Stimulated activated CD4-positive, alpha-beta T cell treated with anti-CD3 and anti-CD28 coated beads, Interleukin-1b, Interleukin-23, amount 100 ng/mL, for 48 hours (primary cell): ENCODE data around the gene CRACDL.

Experiments used
- DNase-seq: peaks from one replicate; pipeline ENCODE4 v3.0.0-alpha.2; 2020

CRACDL gene

GRCh38 chr2:98924910-98925309, 11.1 kb downstream of the CRACDL start:
- DNase-seq: no peak

- DNase-seq: no peak
These were observed 11.8 kb downstream of the CRACDL start for GRCh38 chr2:98924038-98924830.

DNA sequence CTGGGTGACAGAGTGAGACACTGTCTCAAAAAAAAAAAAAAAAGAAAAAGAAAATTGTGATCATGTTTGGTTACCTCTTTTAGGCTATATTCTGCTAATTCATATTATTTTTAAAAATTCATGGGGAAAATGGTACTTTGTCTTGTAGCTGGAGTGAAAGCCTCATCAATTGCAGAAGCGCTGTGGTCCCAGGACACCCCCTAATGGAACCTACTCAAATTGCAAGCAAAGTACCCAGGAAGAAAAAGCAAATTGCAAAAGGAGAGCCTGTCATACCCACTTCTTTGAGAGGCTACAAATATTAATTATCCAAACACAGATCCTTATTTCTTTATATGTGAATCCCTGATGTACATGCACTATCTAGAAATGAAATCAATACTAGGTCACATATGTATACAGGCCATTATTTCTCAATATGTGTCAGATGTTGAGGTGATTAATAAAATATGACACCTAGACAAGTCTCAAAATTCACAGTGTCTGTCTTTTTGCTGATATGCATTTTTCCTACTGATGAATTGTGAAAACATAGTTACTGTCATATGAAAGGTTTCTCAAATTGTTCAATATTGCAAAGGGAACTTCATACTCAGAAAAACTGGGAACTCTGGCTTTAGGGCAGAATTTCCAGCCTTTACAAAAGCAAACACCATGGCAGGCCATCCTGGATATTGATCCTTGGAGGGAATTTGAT, 12.6 kb downstream of the CRACDL start:
- DNase-seq: no peak

DNA sequence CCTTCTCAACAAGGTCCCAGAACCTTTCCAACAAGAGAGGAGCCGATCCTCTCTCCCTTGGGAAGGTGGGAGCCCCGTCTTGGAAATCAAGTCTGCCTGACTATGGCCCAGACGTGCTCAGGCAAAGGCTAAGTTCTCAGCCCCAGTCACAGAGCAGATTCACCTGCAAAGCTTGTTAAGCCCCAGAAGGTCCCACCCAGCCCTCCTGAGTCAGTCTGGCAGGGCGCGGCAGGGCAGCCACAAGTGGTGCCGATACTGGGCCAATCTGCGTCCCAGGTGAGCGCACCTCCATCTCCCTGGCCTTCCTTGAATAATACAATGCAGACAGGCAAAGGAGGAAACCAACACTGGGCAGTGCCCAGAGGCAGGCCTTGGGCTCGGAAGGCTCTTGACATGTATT, 15.0 kb downstream of the CRACDL start:
- no peak for DNase-seq

DNA sequence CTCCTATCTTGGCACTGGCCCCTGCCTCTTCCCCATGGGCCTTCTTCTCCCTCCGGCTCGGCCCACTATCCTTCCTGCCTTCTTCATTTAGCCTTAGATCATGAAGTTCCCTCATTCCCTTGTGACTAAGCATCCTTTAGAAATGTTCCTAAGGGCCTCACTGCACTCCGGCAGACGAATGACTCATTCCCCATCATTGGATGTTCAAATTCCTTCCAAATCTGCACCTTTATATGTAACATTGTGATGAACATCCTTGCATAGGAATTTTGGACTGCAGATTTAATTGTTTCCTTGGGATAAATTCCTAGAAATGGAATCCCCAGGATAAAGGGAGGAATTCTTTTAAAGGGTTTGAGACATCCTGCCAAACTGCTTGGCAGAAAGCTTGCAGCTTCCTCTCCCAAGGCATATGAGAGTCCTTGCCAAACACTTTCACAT, 19.0 kb downstream of the CRACDL start:
- no peak for DNase-seq

GRCh38 chr2:98915751-98916358, 20.2 kb downstream of the CRACDL start:
- no peak for DNase-seq

DNA sequence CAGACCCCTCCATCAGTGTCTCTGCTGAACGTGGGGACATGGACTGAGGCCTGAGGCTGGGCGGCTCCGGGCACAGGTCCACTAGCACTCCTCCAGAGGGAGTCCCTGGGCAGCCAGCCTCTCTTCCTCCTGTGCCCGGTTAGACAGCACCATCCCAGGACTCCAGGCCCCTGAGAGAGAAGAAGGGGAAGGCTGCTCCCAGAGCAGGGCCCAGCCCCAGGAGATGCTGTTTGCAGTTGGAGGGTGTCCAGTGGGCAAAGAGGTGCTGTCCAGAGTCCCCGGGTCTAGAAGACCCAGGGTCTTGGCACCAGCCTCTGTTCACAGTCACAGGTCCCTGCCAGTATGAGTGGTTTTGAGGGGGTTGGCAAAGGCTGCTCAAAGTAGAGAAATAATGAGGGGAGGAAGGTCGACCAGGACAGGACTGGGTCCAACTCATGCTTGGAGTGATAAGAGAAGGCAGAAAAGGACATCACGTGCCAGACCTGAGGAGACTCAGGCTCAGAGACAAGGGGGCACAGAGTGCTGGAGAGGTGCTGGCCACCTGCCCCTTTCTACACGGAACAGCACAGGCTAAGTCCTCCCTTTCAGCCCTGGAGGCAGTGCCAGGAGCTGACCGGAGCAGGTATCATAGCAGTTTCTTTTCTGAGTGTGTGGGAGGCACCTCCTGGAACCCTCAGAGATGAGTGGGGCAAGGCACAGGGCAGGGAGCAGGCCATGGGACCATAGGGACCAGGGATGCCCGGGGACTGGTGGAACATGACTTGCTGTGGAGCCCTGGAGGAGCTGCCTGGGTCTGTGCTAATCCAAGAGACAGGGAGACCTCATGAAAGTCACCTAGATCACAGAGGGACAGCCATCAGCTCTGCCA, 21.1 kb downstream of the CRACDL start:
- DNase-seq: no peak

GRCh38 chr2:98913916-98914712, 21.9 kb downstream of the CRACDL start:
- no peak for DNase-seq

DNA sequence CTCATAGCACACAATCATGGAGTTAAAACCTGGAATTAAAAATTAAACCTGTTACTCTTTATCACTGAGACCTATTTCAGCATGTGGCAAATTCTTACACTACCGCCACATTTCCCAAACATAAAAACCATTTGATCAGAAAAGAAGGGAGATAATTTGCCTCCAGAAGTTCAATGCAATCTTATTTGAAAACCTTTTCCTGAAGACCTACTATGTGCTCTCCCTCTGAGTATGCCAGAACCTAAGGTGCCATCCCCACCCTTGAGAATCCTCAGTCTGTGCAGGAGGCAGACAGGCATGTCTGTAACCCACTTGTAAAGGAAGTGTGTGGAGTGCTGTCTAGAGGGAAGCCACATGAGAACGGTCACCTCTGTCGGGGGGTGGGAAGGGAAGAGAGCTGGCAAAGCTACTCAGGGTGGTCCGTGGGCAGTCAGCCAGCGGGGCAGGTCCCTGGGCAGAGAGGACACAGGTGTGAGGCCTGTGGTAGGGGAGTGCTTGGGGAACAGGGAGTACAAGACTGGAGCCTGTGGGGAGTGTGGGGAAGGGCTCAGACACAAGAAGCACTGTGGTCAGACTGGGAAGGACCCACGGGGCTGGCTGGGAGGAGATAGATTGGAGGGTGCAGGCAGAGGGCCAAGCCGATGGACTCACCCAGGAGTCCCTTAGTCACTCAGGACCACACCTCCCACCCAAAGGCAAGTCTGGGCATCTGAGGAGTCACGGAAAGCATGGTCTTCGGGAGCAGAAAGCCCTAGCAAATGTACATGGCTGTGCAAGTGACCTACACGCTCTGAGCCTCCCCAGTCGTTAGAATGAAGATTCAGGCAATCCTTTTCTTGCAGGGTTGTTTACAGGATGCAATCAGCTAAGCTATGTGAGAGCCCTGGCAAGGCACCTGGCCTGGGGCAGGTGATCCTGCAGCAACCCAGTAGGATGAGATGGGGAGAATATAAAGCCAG, 22.8 kb downstream of the CRACDL start:
- no peak for DNase-seq

DNA sequence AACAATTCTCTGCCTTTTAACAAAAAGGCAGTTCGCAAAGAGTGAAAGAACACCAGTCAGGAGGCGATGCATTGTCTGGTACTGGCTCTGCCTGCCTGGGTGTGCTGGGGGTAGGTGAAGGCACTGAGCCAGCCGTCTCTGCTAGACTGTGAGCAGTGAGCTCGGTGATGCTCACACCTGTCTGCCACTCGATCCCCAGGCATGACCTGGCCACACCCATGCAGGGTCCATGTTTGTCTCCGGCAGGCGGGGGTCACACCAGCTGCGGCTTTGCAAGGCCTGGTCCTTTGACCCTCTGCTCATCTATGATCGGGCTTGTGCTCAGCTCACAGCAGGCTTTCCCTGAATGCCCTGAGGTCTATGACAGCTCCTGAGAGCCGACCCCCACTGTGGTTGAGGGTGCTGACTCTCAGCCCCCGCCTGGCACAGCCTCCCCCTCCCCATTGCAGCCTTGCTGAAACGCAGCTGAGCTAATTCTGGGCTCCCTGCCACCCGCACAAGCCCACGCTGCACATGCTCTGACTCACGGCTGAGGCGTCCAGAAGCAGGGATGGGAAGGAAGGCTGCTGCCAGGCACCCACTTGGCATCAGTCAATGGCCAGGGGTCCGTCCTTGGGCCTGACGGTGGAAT, 23.7 kb downstream of the CRACDL start:
- no peak for DNase-seq

- DNase-seq: no peak
These were observed 24.5 kb downstream of the CRACDL start for GRCh38 chr2:98911376-98912154.

- no peak for DNase-seq
These were observed 25.0 kb downstream of the CRACDL start for GRCh38 chr2:98911126-98911375.

DNA sequence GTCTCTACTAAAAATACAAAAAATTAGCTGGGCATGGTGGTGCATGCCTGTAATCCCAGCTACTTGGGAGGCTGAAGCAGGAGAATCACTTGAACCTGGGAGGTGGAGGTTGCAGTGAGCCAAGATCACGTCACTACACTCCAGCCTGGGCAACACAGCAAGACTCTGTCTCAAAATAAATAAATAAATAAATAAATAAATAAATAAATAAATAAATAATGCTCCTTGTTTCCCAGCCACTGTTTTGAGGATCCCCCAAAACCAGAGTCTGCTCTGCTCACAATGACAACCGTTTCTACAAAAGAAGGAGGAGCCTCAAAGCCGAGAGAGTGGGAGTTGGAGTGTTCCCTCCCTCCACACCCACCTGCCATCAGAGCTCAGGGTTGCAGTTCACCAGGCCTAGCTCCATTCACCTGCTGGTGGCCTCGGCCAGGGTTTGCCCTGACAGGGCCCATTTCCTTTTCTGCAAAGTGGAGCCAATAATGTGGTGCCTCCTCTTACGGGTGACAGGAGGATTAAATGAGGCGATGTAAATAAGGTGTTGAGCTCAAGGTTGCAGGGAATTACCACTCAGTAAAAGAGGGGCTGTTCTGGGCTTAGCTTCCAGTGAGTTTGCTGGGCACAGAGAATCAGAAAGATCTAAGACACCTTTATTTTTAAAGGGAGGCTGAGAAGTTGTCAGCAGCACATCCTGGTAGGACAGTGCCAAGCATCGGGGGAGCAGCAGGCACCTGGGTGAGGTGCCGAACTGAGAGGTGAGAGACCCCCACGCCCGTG, 25.5 kb downstream of the CRACDL start:
- no peak for DNase-seq

GRCh38 chr2:98909317-98910211, 26.5 kb downstream of the CRACDL start:
- no peak for DNase-seq

DNA sequence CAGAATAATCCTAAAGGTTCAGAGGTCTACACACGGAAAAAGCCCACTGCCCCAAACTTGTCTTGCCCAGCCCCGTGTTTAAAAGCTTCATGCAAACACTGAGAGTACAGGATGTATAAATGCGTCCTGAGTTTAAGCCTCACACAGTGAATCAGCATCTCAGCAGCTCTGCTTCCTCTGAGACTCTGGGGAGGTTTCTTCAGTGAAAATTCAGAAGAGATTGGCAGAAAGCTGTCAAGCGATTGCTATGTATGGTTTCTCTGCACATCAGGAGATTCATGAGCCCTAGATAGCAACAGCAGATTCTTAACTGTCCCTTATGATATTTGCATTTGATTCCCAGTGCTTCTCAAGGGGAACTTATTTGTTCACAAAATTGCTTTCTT, 27.1 kb downstream of the CRACDL start:
- no peak for DNase-seq

DNA sequence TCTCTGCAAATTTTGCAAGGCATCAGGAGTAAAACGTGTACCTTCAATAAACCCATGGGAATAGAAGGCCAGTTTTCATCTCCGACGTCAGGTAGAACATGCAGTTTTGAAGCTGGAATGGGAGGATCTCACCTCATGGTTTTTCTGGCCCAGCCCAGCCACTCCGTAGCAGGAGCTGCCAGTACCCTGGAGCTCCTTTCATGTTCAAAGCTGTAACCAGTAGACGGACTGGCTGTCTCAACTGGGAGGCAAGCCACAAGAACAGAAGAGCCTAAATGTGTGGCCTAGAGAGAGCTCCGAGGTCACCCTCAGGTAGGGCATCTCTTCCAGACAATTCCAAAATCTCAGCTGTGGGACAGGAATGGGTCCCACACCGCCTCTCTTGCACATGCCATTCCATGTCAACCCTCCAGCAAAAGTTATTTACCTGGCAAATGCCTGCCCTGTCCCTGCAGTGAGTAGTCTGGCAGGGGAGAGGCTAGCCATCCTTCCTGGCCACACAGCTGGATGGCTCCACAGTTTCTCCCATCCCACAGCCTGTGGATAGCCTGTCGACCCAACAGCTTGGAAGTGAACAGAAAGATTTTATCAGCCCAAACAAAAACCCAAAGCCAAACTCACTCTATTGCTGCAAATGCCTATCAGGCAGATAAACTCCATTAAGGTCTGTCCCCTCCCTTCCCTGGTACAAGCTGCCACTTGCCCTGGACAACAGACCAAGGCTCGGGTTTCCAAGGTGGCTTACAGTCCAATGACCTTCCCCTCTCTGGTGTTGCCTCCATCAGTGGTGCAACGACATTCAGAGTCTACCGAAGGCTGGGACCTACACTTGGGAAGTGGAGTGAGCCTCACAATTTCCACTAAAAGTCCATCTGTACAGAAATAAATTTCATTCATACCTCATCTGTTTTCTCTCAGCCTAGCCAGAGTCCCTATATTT, 27.8 kb downstream of the CRACDL start:
- no peak for DNase-seq

GRCh38 chr2:98907385-98907784, 28.6 kb downstream of the CRACDL start:
- no peak for DNase-seq
